ENCODE data around the gene LSMEM2.

Gene LSMEM2

DNA sequence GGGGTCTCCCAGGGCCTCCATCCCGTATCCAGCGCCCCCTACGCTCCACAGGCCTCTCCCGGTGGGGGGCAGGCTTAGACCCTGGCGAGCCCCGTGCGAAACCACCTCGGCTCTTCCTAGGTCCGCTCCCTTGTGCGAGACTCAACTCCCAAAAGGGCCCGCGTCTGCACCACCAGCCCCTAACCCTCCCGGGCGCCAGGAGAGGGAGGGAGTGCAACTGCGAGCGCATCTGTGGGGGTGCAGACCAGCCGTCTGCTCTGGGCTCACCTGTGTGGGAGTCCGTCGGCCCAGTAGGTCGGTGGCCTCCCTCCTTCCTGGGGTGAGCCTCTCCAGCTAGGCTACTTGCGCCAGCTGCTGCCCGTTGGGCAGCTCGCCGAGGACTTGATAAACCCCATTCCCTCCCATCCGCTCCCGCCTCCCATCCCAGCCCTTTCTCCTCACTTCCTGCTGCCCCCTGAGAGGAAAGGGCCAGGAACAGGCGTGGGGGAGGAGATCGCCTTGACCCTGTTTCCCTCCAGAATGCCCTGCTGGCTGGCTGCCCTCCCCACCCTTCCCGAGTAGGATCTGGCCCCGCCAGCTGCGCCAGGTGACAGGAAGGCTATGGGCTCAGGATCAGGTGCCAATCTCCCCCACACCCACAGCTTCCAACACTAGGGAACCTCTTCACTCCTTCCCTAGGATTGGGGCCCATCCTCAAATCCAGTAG lies 43.7 kb downstream of the LSMEM2 start, which contains the start of gene HYAL2:
Gene HYAL2, minus strand, starts transcription at position 360 of the 706 bp plus-strand sequence. CDS start 2,256 bp downstream, outside the sequence.
- no peak for DNase-seq (ENCODE audit: low read depth)

DNA sequence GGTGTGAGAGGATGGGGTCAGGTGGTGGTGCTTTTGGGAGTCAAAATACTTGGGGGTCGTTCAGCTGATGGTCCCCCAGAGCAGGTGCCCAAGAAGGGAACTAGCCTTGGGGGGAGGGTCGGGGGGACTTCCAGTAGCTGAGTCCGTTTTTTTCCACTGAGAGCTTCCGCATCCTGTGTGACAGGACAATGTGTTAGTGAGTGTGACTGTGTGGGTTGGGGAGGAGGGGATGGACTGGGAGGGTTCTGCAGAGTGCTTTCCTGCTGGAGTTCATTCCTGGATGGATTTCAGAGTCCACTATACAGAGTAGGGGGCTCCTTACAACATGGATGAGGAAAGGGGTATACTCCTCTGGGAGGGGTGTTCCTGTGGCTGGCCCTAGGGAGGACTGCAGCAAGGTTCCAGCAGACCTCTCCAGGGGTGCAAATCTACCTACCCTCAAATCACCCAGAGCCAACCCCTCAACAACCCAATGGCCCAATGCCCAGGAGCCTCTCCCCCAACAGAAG lies 44.3 kb downstream of the LSMEM2 start:
- no peak for DNase-seq (ENCODE audit: low read depth)

DNA sequence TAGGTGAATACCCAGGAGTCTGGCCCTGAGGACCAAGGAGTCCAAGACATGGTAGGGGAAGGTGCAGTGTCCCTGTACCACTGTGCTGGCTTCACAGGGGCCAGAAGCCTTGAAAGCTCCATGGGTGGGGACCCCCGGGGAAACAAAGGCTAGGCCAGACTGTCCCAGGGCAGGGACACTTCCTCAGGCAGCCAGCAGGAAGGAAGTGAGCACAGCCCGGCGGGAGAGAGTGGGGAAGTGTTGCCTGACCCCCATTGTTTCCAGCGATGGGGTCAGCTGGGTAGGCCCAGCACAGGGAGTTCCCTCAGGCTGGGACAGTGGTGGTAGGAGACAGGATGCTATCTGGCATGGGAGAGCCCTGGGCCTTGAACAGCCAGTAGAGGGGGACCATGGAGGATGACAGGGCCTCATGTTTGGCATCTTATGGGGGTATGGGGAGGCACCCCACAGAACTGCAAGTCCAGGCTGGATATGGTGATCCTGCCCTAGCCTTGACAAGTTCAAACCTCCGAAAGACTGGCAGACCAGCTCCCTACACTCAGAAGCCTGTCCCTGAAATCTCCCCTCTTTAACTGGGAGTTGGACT lies 44.8 kb downstream of the LSMEM2 start:
- DNase-seq (ENCODE audit: low read depth): no peak

DNA sequence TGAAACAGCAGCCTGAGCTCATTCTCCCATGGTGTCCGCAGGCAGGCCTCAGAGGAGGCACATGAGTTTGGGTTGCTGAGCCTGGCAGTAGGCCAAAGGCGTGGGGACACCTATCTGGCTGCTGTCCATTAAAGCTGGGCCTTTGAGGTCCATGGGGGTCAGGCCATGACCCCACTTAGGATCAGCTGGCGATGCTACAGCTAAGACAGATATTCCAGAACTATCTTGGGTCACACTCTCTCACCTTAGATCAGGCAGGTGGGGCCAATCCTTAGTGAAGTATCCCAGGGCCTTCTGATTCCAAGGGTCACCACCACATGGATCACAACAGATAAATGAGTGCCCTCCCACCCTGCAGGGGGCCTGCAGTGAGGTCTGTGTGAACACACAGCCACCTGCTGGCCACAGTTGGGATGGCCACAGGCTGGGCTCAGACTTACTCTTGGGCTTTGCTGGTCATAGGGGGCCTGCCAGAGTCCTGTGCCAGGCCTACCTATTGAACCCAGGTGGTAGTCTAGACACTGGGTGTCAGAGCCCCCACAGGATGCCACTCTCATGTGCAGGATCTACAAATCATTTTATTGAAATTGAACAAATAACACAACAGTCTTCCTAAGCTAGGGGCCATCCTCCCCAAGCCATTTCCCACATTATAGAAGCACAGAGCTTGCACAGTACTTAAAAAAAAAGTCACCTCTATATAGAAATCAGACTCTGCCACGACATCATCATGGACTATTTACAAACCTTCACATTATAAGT lies 45.6 kb downstream of the LSMEM2 start:
- DNase-seq (ENCODE audit: low read depth): peak; percentile 30

DNA sequence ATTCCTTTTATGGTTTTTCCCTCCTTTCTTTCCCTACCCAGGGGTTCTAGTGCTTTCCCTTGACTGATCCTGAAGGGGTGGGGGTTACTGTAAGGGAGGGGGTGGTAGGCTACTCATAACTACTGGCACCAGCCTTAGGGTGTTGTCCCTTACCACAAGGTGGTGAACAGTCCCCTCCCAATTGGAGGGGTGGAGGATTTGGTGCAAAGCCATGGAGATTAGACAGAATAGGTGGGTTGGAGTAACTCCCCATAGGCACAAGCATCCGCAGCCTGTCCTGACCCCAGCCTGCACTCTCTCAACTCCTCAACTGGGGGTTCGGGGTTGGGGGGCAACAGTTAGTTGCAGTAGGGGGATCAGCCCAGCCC lies 46.2 kb downstream of the LSMEM2 start:
- no peak for DNase-seq (ENCODE audit: low read depth)

DNA sequence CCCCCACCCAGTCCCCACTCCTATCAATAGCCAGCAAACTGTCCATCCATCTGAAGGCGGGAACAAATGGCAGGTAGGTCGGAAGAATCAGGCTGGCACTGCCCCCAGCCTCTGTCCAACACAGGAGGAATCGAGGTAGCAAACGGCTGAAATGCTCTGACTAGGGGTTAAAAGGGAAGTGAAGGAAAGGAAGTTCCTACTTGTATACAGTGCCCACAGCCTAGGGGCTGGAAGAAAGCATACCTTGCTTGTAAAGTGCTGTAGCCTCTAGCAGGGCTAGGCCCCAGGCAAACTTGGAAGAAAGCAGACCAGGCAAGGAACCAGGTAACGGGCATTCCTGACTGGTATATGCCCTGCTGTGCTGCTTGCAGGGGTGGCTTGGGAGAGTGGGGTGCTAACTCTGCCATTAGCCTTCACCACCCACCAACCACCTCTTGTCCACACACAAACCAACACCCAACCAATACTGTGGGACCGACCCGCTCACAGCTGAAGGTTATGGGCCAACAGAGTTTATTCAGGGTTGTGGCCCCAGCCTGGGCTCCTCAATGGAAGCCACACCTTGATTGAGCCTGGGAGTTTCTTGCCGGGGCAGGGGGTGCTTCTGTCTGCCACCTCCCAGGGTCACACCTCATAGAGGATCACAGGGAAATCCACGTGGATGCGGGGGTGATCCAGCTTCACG lies 46.8 kb downstream of the LSMEM2 start:
- no peak for DNase-seq (ENCODE audit: low read depth)

DNA sequence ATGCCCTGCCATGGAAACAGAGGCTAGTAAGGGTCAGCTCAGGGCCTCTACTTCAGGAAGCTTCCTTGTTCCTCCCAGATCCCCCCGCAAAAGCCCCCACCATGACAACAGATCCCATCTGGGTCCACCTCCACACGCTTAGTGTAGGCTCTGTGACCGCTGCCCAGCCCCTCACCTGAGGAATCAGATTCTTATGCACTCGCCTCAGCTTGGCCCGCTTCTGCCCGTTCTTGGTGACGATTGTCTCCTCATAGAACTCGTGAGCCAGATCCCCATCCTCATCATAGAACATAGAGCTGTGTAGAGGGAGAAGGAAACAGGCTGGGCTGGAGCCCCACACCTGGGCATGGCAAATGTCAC lies 47.3 kb downstream of the LSMEM2 start:
- DNase-seq (ENCODE audit: low read depth): no peak

DNA sequence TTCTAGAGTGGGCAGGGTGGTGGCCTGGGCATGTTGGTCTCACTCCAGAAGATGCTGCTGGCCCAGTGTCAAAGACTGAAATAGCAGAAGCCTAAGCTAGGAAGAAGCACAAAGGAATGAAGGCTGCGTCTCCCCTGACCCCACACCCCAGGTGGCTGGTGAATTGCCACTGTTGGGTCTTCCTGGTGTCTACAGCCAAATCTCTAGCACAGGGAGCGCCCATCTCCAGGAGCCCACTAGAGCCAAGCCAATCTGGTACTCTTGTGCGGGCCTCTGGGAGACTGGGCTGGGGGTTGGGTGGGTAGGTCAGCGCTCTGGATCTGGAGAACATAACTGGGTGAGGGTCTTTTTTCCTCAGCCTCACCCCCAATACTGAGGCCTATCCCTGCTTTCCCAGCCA lies 48.2 kb downstream of the LSMEM2 start:
- no peak for DNase-seq (ENCODE audit: low read depth)

DNA sequence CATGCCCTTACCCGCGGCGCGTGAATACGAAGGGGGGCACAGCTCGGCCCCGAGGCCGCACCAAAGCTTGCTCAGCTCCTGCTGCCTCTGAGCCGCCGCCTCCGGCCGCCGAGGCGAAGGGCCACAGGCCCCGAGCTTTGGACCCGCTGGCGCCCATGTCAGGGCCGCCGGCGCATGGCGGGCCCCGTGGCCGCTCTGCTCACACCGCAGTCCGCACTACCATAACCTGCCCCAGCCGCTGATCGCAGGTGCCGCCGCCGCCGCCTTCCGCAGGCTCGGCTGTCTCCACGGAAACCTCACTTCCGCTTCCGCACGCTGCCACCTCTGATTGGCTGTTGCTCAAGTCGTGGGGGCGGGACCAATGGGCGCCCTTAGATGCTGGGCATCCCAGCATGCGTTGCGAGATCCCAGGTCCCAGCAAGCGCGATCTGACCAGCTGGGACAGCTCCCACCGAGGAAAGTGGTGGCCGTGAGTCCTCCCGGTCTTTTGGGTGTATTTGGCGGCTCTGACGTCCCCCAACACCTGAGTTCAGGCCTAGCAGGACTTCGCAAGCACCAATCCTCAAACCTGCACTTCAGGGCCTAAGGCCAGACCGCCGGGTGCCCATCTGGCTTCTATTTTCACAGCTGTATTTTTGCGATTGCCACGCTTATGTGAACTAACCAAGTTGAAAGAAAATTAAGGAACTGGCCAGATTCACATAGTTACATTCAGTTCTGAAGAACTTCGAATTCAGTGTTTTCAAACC lies 49.2 kb downstream of the LSMEM2 start, which contains the start of gene TUSC2:
Gene TUSC2, minus strand, starts transcription at position 281 of the 749 bp plus-strand sequence. Its CDS starts 124 bp downstream, at position 157.
- DNase-seq (ENCODE audit: low read depth): peak; percentile 89

DNA sequence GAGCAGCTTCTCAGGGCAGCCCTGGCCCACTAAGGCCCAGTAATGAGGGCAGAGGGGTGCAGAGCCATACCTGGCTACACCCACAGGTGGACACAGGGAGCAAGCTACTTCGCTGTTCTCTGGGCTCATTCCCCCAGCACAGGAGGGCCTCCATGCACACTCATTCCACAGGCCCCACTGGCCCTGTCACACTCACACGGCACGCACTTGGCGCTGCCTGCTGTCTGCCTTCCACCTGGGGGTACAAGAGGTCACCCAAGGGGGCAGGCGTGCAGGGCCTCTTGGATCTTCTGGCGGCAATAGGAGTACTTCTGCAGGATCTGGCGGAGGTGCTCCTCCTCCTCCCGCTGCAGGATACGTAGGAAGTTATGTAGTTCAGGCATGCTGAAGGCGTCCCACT lies 51.4 kb downstream of the LSMEM2 start:
- no peak for DNase-seq (ENCODE audit: low read depth)

DNA sequence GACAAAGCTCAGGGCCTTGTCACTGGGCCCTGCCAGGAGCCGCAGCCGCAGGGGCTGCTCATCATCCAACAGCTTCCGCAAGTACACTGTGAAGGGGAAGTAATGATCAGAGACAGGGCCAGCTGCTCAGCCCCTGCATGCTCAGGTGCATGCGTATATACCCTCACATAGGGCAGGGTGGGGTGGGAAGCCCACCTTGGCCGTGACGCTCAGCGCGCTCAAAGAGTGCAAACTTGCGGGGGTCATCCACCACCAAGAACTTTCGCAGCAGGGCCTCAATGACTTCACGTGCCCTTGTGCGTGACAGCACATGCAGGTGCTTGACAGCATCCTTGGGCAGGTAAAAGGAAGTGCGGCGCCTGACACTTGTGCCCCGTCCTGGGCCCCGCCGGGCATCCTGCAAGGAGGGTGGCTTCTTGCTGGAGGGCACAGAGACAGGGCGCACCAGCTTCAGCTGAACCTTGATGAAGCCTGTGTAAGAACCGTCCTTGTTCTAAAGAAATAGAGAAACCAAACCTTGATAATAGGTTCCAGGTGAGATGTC lies 52.5 kb downstream of the LSMEM2 start:
- DNase-seq (ENCODE audit: low read depth): no peak

DNA sequence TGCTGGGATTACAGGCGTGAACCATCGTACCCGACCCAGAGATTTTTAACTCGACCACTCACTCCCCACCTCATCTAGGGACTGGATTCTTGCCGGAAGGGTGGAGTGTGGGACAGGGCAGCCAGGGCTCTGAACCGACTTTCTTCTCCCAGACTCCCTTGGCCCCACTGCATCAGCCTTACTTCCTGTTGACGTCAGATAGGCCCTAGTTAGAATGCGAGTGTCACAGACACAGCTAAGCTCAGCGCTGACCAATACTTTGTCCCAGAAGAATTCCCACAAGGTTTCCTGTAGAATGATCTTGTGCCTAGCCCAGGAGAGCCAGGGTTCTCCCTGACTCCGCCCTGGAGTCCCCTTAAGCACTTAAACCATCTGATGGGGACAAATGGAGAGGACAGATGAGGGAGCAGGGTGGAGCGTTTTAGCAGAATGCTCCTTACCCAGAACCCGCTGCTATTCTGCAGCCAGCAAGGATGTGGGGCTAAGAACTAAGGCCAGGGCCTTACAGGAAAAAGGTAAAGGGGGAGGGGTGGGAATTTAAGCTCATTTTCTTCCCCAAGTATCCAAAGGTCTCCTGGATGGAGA lies 54.9 kb downstream of the LSMEM2 start:
- DNase-seq (ENCODE audit: low read depth): no peak

DNA sequence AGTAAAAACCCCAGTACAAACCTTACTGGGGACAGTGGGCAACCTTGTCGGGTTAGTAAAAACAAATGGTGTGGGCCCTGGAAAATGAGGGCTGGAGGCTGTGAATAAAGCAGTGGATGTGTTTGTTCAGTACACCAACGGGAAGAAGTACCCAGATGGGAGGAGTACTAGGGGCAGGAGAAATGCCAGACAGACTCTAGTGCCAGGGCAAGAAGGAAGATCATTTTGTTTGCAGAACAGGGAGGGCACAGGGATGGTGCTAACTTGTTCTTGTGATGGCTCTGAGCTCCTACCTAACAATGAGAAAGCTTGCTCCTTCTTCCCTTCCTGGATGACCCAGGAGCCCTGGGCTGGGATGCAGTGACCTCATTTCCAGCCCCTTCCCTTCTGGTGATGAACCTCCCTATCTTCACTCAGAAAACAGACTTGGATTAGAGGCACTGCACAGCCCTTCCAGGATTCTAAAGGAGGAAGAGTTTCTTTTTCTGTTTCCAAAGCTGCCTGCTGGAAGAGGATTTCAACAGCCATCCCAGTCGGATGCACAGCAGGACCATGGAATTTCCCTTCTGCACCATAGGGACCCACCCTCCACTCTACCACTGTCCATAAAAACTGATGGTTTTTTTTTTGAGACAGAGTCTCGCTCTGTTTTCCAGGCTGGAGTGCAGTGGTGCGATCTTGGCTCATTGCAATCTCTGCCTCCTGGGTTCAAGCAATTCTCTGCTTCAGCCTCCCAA lies 55.6 kb downstream of the LSMEM2 start:
- no peak for DNase-seq (ENCODE audit: low read depth)

DNA sequence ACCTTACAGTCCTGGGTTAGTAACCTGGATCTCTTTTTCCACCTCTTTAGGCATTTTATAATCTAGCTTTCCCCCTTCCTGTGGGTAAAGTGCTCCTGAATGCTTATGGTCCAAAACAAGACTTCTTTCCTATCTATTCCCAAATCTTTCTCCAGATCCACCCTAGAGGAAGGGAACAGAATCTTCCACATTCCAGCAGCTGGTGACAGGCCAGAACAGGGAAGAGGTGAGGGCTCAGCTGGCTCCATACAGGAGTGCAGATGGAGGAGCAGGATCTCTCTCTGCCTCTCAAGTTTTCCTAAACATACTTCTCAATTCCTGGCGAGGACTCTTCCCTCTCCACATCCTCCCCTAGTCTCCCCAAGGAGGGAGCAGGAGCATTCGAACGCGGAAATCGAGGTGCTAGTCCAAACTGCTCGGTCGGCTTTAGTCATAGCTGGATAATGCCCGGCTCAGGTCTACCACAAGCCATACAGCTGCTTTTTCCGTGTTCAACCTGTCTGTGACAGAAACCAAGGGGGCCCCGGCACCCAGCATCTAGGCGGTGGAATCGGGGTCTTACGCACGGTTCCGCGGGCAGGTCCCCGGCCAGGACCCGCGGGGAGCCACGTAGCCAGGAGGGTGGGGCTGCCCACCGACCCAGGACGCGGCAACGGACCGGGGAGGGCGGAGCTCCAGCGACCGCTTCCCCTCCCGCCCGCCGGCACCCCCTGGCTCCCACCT lies 57.7 kb downstream of the LSMEM2 start:
- DNase-seq (ENCODE audit: low read depth): no peak

DNA sequence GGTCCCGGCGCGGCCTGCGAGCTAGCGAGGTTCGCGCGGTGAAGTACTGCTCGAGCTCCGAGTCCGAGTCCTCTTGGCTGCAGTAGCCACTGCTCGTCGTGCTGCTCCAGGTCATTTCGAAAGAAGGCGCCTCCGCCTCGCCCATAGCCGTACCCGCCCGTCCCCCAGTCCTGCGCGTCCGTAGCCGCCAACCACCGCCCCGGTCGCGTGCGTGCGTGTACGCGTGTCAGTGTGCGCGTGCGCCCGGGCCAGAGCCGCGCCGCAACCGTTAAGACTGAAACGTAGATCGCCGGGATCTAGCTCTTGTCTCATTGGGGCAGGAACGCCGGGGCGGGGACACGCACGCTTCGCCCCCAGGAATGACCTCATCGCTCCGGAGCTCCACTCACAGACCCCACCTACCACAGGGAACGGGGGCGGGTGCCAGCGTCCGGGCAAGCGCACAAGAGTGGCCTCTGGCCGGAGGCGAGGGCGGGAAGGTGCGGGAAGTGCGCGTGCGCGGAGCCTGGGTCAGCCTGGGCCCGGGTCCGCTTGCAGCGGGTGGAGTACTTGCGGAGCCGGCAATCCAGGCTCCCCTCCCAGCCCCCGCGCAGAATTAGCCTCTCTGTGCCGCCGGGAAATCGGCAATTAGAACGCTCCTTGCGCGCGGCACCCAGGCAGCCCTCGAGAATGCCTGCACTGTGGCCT lies 58.4 kb downstream of the LSMEM2 start:
- DNase-seq (ENCODE audit: low read depth): peak; percentile 91
